Mesodermal cell (in vitro differentiated cells): ENCODE data around the gene RPTOR.
"Not testable (repeated sequence)": the region's sequence is repeated elsewhere in the genome, so short reads cannot be mapped to it uniquely, and the experiment has no call there.

Experiments
- H3K27ac ChIP-seq: 2 replicates; pipeline ENCODE4 v1.7.0; 2013; ENCODE audit warnings: mild to moderate bottlenecking, low read depth, low read length, moderate library complexity; ENCODE audit not compliant: severe bottlenecking
- H3K36me3 ChIP-seq: 2 replicates; pipeline ENCODE4 v1.7.1; 2013; ENCODE audit warnings: mild to moderate bottlenecking, low read length, moderate library complexity; ENCODE audit not compliant: control insufficient read depth, insufficient read depth
- H3K4me1 ChIP-seq: one replicate; pipeline ENCODE4 v1.7.1; 2013; ENCODE audit warnings: mild to moderate bottlenecking, low read length; ENCODE audit not compliant: insufficient read depth, control insufficient read depth, poor library complexity, severe bottlenecking
- H3K4me3 ChIP-seq: 2 replicates; pipeline ENCODE4 v1.7.0; 2013; ENCODE audit warnings: low read length, control low read depth, mild to moderate bottlenecking; ENCODE audit not compliant: insufficient read depth, poor library complexity, severe bottlenecking; ENCODE audit errors: extremely low read depth
- H3K9me3 ChIP-seq: 2 replicates; pipeline ENCODE4 v1.7.1; 2013; ENCODE audit warnings: mild to moderate bottlenecking, low read length, moderate library complexity; ENCODE audit not compliant: control insufficient read depth
- WGBS, 2 experiments: methylation state at CpG; one replicate each; pipeline ENCODE4 v1.1.5; 2013; ENCODE audit warnings: missing lambda C conversion rate in 2 of 2; ENCODE audit not compliant: insufficient coverage in 2 of 2; 5-methylcytosine and 5-hydroxymethylcytosine counted together

Gene RPTOR

DNA sequence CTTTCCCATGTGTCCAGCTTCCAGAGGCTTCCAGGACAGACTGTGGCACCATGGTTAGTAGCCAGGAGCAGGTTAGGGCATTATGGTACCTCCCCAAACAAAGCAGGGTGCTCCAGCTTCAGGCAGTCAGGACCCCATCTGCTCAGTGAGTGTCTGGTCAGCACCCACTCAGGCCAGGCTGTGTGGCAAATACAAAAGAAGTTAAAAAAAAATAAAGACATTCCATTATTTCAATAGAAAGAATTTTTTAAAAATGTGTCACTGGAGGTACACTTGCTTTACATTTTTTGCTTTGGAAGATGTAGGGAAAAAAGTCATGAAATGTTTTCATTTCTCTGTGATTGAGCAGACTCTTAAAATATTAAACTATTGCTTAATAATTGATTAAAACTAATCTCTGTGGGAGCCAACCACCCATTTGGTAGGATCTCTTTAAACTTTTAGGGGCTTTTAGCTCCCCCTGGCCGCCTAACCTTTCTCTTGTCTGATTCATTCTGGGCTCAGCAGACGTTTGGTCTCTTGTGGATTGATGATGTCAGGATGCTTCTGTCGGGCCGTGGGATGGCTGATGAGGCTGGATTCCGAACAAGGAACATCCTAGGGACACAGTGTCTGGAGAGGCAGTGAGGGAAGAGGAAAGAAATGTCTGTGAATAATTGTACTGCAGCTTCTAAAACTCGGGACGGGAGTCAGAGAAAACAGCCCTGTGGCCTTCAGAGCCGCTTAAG is 39.8 kb upstream of the RPTOR start:
- no peaks in the 10 kb centered on the region for H3K36me3 ChIP-seq
- H3K4me3 ChIP-seq, result no peak overlapping the region
- H3K9me3 ChIP-seq, result no peaks in the 10 kb centered on the region
- WGBS, 2 experiments, result 41 to 62% methylated on average over 6 to 7 of the region's 8 CpGs
- H3K4me1 ChIP-seq, result peaks cover 5% of the 10 kb centered on the region
- no peak overlapping the region for H3K27ac ChIP-seq

GRCh38 chr17:80507177-80507576 is 37.5 kb upstream of the RPTOR start:
- H3K4me3 ChIP-seq, H3K27ac ChIP-seq, H3K4me1 ChIP-seq, H3K9me3 ChIP-seq, H3K36me3 ChIP-seq: not testable (repeated sequence)
- WGBS, 2 experiments, result 46 to 49% methylated on average over 3 to 4 of the region's 4 CpGs

DNA sequence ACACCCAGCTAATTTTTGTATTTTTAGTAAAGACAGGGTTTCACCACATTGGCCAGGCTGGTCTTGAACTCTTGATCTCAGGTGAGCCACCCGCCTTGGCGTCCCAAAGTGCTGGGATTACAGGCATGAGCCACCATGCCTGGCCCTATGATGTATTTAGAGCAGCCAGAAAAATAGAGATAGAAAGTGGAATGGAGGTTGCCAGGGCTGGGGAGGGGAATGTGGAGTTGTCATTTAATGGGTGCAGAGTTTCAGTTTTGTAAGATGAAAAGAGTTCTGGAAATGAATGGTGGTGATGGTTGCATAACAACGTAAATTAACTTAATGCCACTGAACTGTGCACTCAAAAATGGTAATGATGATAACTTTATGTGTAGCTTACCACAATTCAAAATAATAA is 36.7 kb upstream of the RPTOR start:
- no peak overlapping the region for H3K4me3 ChIP-seq
- no peaks in the 10 kb centered on the region for H3K9me3 ChIP-seq
- H3K36me3 ChIP-seq, result no peaks in the 10 kb centered on the region
- H3K4me1 ChIP-seq, result peaks cover 5% of the 10 kb centered on the region
- no peak overlapping the region for H3K27ac ChIP-seq
- WGBS, 2 experiments, result 80 to 100% methylated on average over 2 of the region's 3 CpGs

DNA sequence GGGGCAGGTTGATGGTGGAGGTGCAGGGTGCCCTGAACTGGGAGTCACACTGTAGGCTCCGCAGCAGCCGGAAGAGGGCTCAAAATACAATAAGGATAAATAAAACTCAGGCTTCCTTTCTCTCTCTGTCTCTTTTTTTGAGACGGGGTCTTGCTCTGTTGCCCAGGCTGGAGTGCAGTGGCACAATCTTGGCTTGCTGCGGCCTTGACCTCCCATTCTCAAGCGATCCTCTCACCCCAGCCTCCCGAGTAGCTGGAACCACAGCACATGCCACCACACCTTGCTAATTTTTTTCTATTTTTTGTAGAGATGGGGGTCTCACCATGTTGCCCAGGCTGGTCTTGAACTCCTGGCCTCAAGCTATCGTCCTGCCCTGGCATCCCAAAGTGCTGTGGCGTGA is 35.3 kb upstream of the RPTOR start:
- WGBS, 2 experiments, result 82 to 83% methylated on average over 5 to 7 of the region's 8 CpGs
- H3K27ac ChIP-seq, result no peak overlapping the region

GRCh38 chr17:80510132-80510531 is 34.5 kb upstream of the RPTOR start:
- Histone ChIP-seq H3K4me3 (no peak overlapping the region), H3K27ac (no peak overlapping the region), H3K36me3 (no peaks in the 10 kb centered on the region), H3K4me1 (no peaks in the 10 kb centered on the region), H3K9me3 (no peaks in the 10 kb centered on the region)
- 91 to 92% methylated on average over 14 of the region's 14 CpGs for WGBS, 2 experiments

More for the DNA sequence above, 35.3 kb upstream of the RPTOR start:
- Histone ChIP-seq H3K4me1 (peaks cover 5% of the 10 kb centered on the region), H3K4me3 (no peak overlapping the region), H3K36me3 (no peaks in the 10 kb centered on the region), H3K9me3 (no peaks in the 10 kb centered on the region)

DNA sequence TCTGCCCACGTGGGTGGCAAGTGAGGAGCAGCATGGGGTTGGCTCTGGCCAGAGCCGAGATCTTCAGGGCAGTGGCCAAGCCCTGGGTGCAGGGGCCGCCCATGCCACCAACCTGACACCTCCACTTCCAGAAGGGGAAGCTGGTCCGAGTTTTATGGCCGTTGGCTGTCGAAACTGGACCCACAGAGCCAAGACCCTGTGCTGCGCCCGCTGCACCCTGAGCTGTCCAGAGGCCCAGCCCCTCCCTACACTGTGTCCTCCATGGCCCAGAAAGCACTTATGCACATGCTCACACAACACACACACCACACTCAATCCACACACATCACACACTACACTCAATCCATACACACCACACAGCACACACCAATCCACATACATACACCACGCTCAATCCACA is 33.9 kb upstream of the RPTOR start:
- H3K9me3 ChIP-seq, result no peaks in the 10 kb centered on the region
- WGBS, 2 experiments, result 83 to 89% methylated on average over 4 to 7 of the region's 9 CpGs
- no peak overlapping the region for H3K4me3 ChIP-seq
- no peaks in the 10 kb centered on the region for H3K4me1 ChIP-seq
- H3K27ac ChIP-seq, result no peak overlapping the region
- no peaks in the 10 kb centered on the region for H3K36me3 ChIP-seq

DNA sequence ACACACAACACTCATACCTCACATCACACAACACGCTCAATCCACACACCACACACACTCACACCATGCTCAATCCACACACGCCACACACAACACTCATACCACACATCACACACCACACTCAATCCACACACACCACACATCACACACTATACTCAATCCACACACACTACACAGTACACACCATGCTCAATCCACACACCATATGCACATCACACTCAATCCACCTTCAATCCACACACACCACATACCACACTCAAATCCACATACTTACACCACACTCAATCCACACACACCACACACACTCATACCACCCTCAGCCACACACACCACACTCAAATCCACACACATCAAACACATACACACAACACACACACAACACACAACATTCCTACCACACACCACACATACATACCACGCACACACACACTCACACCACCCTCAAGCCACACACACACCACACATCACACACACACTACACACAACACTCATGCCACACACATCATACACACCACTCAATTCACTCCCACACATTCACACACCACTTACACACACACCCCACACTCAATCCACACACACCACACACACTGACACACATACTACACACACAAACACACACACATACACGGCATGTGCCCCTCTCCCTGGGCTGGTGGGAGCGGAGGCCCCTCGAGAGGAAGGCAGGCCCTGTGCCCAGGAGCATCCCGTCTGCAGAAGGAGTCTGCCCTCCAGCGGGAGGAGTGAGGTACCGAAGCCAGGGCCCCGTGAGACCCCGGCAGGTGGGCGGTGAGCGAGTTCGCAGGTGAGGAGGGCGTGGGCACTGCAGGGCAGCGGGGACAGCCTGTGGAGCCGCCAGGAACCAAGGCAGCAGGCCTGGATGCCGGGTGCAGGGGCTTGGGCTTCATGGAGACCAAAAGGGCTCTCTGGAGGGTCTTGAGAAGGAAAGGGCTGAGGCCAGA is 33.1 kb upstream of the RPTOR start:
- WGBS, 2 experiments, result 57 to 61% methylated on average over 14 to 16 of the region's 18 CpGs
- H3K9me3 ChIP-seq, result no peaks in the 10 kb centered on the region
- no peak overlapping the region for H3K27ac ChIP-seq
- H3K36me3 ChIP-seq, result no peaks in the 10 kb centered on the region
- no peaks in the 10 kb centered on the region for H3K4me1 ChIP-seq
- H3K4me3 ChIP-seq, result no peak overlapping the region

- no peak overlapping the region for H3K4me3 ChIP-seq
- H3K27ac ChIP-seq, result no peak overlapping the region
- H3K36me3 ChIP-seq, result no peaks in the 10 kb centered on the region
- H3K4me1 ChIP-seq, result no peaks in the 10 kb centered on the region
- 84 to 85% methylated on average over 12 to 13 of the region's 15 CpGs for WGBS, 2 experiments
- no peaks in the 10 kb centered on the region for H3K9me3 ChIP-seq
These were observed 32.4 kb upstream of the RPTOR start for GRCh38 chr17:80512233-80512632.

GRCh38 chr17:80513201-80513600 is 31.4 kb upstream of the RPTOR start:
- Histone ChIP-seq H3K4me3 (no peak overlapping the region), H3K9me3 (no peaks in the 10 kb centered on the region), H3K36me3 (no peaks in the 10 kb centered on the region), H3K4me1 (no peaks in the 10 kb centered on the region), H3K27ac (no peak overlapping the region)
- WGBS, 2 experiments, result 94 to 96% methylated on average over 15 of the region's 16 CpGs

DNA sequence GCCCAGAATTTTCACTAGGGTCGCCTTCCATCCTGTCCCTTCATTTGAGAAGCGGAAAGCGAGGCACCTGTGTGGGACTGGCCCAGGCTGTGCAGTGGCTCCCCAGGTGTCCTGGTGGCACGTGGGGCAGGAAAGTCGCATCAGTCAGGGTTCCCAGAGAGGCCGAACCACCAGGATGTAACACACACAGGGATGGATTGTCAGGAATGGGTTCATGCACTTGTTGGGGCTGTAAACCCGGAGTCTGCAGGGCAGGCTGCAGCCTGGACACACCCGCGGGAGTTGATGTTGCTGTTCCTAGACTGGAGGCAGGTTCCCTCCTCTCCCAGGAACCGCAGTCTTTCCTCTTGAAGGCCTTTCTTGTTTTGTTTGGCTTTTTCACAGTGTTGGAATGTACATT is 30.7 kb upstream of the RPTOR start:
- Histone ChIP-seq H3K9me3 (no peaks in the 10 kb centered on the region), H3K4me3 (no peak overlapping the region), H3K4me1 (no peaks in the 10 kb centered on the region), H3K27ac (no peak overlapping the region), H3K36me3 (no peaks in the 10 kb centered on the region)
- 70 to 79% methylated on average over 9 of the region's 10 CpGs for WGBS, 2 experiments
